IMR-90 (cell line): ENCODE results near the gene CCDC102A. TPM values are rescaled to one million over a fixed set of nuclear protein-coding genes. Genes with fewer than 3 reads are reported as not detected.

Source experiments
- ATAC-seq: fragments of 200-7000 bp; cut with Tn5 transposase; 2 replicates; pipeline ENCODE4 v1.9.1; 2020; ENCODE audit warnings: low read depth, mild to moderate bottlenecking, moderate library complexity
- BruUV-seq: library from RNA; stranded (reverse); fragments of 400-500 nt; replicated peaks from 2 replicates; lab custom pipeline; 2021; lab: Mats Ljungman, UMichigan
- CTCF ChIA-PET: fragments of 300-600 bp; formaldehyde crosslinking; extraction: SDS; loops from one replicate; lab custom pipeline; 2021; ENCODE audit warnings: antibody characterized with exemption; lab: Yijun Ruan, JAX
- POLR2A ChIA-PET: fragments of 300-600 bp; sonication (Branson Sonifier 250); formaldehyde crosslinking; loops from one replicate; lab custom pipeline; 2022; ENCODE audit warnings: antibody characterized with exemption; ENCODE audit not compliant: unreplicated experiment; lab: Charles Lee
- DNase-seq: peaks from one replicate; pipeline ENCODE4 v3.0.0; 2013
- H2AFZ ChIP-seq: replicated peaks from 2 replicates; pipeline ENCODE3; 2013; ENCODE audit warnings: low read length, mild to moderate bottlenecking; ENCODE audit not compliant: poor library complexity
- H2AK5ac ChIP-seq: 2 replicates; pipeline ENCODE4 v1.6.1; 2013; ENCODE audit warnings: low read depth, low read length, inconsistent platforms
- H2AK9ac ChIP-seq: replicated peaks from 2 replicates; pipeline ENCODE3; 2013; ENCODE audit warnings: mild to moderate bottlenecking, low read depth, low read length, moderate library complexity; ENCODE audit not compliant: poor library complexity
- H2BK120ac ChIP-seq: 2 replicates; pipeline ENCODE4 v1.6.1; 2013; ENCODE audit warnings: low read depth, low read length, inconsistent platforms
- H2BK15ac ChIP-seq: 3 replicates; pipeline ENCODE4 v1.6.1; 2013; ENCODE audit warnings: low read depth, low read length, inconsistent platforms
- H2BK20ac ChIP-seq: 2 replicates; pipeline ENCODE4 v1.6.1; 2013; ENCODE audit warnings: low read depth, mild to moderate bottlenecking, inconsistent platforms, low read length, moderate library complexity
- H2BK5ac ChIP-seq: 2 replicates; pipeline ENCODE4 v1.6.1; 2013; ENCODE audit warnings: mild to moderate bottlenecking, low read depth, low read length, inconsistent platforms; ENCODE audit not compliant: poor library complexity, severe bottlenecking
- H3K14ac ChIP-seq: replicated peaks from 2 replicates; pipeline ENCODE4 v1.6.1; 2013; ENCODE audit warnings: low read depth, low read length, inconsistent platforms
- H3K18ac ChIP-seq: 2 replicates; pipeline ENCODE4 v1.6.1; 2013; ENCODE audit warnings: low read depth, low read length, control low read depth
- H3K23ac ChIP-seq: 2 replicates; pipeline ENCODE4 v1.6.1; 2013; ENCODE audit warnings: low read depth, low read length, inconsistent platforms
- H3K27ac ChIP-seq: 2 replicates; pipeline ENCODE4 v1.5.1; 2013; ENCODE audit warnings: mild to moderate bottlenecking, control low read depth, low read length; ENCODE audit not compliant: insufficient read depth
- H3K27me3 ChIP-seq: 2 replicates; pipeline ENCODE4 v1.6.1; 2013; ENCODE audit warnings: low read length; ENCODE audit not compliant: control insufficient read depth, insufficient read depth
- H3K36me3 ChIP-seq: 2 replicates; pipeline ENCODE4 v1.6.1; 2013; ENCODE audit warnings: low read length, mixed read lengths; ENCODE audit not compliant: control insufficient read depth, insufficient read depth
- H3K4ac ChIP-seq: 2 replicates; pipeline ENCODE4 v1.6.1; 2013; ENCODE audit warnings: low read depth, low read length, inconsistent platforms
- H3K4me1 ChIP-seq: 2 replicates; pipeline ENCODE4 v1.6.1; 2013; ENCODE audit warnings: low read length, mixed read lengths; ENCODE audit not compliant: control insufficient read depth, insufficient read depth
- H3K4me2 ChIP-seq: 2 replicates; pipeline ENCODE4 v1.6.1; 2013; ENCODE audit warnings: low read depth, mild to moderate bottlenecking, control low read depth, low read length, moderate library complexity
- H3K4me3 ChIP-seq: 2 replicates; pipeline ENCODE4 v1.5.1; 2013; ENCODE audit warnings: low read depth, mild to moderate bottlenecking, control low read depth, low read length, moderate library complexity; ENCODE audit not compliant: insufficient read depth
- H3K56ac ChIP-seq: 2 replicates; pipeline ENCODE4 v1.6.1; 2013; ENCODE audit warnings: low read length, inconsistent platforms; ENCODE audit not compliant: insufficient read depth; ENCODE audit errors: extremely low read depth
- H3K79me1 ChIP-seq, 2 experiments: 2 replicates each; pipeline ENCODE4 v1.6.1; 2013; ENCODE audit warnings: low read length in 2 of 2, inconsistent platforms in 1 of 2, low read depth in 1 of 2
- H3K9ac ChIP-seq: 2 replicates; pipeline ENCODE4 v1.6.1; 2013; ENCODE audit warnings: low read depth, low read length, control low read depth
- H3K9me1 ChIP-seq: 2 replicates; pipeline ENCODE4 v1.6.1; 2013; ENCODE audit warnings: low read length, inconsistent platforms; ENCODE audit not compliant: insufficient read depth
- H3K9me3 ChIP-seq: 2 replicates; pipeline ENCODE4 v1.6.1; 2013; ENCODE audit warnings: low read length; ENCODE audit not compliant: control insufficient read depth, insufficient read depth
- H4K20me1 ChIP-seq: 2 replicates; pipeline ENCODE4 v1.6.1; 2013; ENCODE audit warnings: low read length, inconsistent platforms; ENCODE audit not compliant: insufficient read depth
- H4K5ac ChIP-seq: 2 replicates; pipeline ENCODE4 v1.6.1; 2013; ENCODE audit warnings: mild to moderate bottlenecking, low read depth, low read length, control low read depth
- H4K8ac ChIP-seq, 2 experiments: 2 replicates each; pipeline ENCODE4 v1.6.1; 2013; ENCODE audit warnings: low read depth in 2 of 2, low read length in 2 of 2, control low read depth in 1 of 2, inconsistent platforms in 1 of 2
- H4K91ac ChIP-seq: 2 replicates; pipeline ENCODE4 v1.6.1; 2013; ENCODE audit warnings: low read depth, low read length, inconsistent platforms; ENCODE audit not compliant: insufficient read depth
- CHD1 ChIP-seq: IDR thresholded peaks from 2 replicates; pipeline ENCODE4 v1.6.1; 2012; ENCODE audit warnings: low read depth, low read length, improper control_type of control experiment
- CTCF ChIP-seq: conservative IDR thresholded peaks from 2 replicates; pipeline ENCODE4 v1.5.1; 2012; ENCODE audit warnings: mild to moderate bottlenecking, low read depth, low read length, improper control_type of control experiment
- ELK1 ChIP-seq: fragments of 150-350 bp; IDR thresholded peaks from 2 replicates; pipeline ENCODE4 v1.6.1; 2016; ENCODE audit warnings: low read depth, mild to moderate bottlenecking, low read length, moderate library complexity, borderline replicate concordance
- MAFK ChIP-seq: IDR thresholded peaks from 2 replicates; pipeline ENCODE4 v1.6.1; 2012; ENCODE audit warnings: low read depth, low read length, improper control_type of control experiment
- MXI1 ChIP-seq: IDR thresholded peaks from 2 replicates; pipeline ENCODE4 v1.6.1; 2012; ENCODE audit warnings: low read depth, mild to moderate bottlenecking, low read length, moderate library complexity, borderline replicate concordance
- POLR2A ChIP-seq: IDR thresholded peaks from 2 replicates; pipeline ENCODE4 v1.6.1; 2012; ENCODE audit warnings: mild to moderate bottlenecking, low read depth, low read length
- RAD21 ChIP-seq: IDR thresholded peaks from 2 replicates; pipeline ENCODE4 v1.6.1; 2012; ENCODE audit warnings: low read length, improper control_type of control experiment
- RCOR1 ChIP-seq: IDR thresholded peaks from 2 replicates; pipeline ENCODE4 v1.6.1; 2012; ENCODE audit warnings: mild to moderate bottlenecking, low read length, improper control_type of control experiment; ENCODE audit not compliant: insufficient replicate concordance
- RFX5 ChIP-seq: IDR thresholded peaks from 2 replicates; pipeline ENCODE4 v1.8.0; 2012; ENCODE audit warnings: low read depth, mild to moderate bottlenecking, low read length, moderate library complexity
- SMC3 ChIP-seq: fragments of 150-350 bp; IDR thresholded peaks from 2 replicates; pipeline ENCODE4 v1.6.1; 2016; ENCODE audit warnings: low read depth, mild to moderate bottlenecking, antibody characterized with exemption, low read length, moderate library complexity
- USF2 ChIP-seq: fragments of 150-350 bp; IDR thresholded peaks from 2 replicates; pipeline ENCODE4 v1.6.1; 2017; ENCODE audit warnings: mild to moderate bottlenecking, antibody characterized with exemption, low read length, low read depth
- WGBS, 2 experiments: methylation state at CpG; one replicate each; pipeline versions ENCODE4 v1.1.5 to v1.1.7; 2013; ENCODE audit warnings: missing lambda C conversion rate in 2 of 2; ENCODE audit not compliant: insufficient read length in 1 of 2; ENCODE audit errors: extremely low coverage in 2 of 2; 5-methylcytosine and 5-hydroxymethylcytosine counted together
- dilution Hi-C: fragments of 300-500 bp; cut with HindIII; formaldehyde crosslinking; loops from one replicate; pipeline ENCODE4 v1.14.3; 2018; ENCODE audit warnings: low sequenced_read_pairs; ENCODE audit not compliant: unreplicated experiment
- in situ Hi-C: fragments of 300-500 bp; cut with MboI; formaldehyde crosslinking; loops from 3 replicates; pipeline ENCODE4 v1.14.3; 2019; ENCODE audit warnings: low sequenced_read_pairs, inconsistent platforms, mixed read lengths
- intact Hi-C: fragments of 100-400 bp; cut with micrococcal nuclease; formaldehyde crosslinking; loops from 2 replicates; pipeline ENCODE4 v1.10.0; 2022
- polyA plus RNA-seq, 3 experiments: library from polyadenylated mRNA; depleted of rRNA; stranded (reverse); fragments of >200 nt; gene quantifications; 2 replicates each; pipeline ENCODE4 v1.2.3, GENCODE V29; 2012; ENCODE audit warnings: low replicate concordance in 1 of 3
- total RNA-seq: library from RNA; depleted of rRNA; stranded (reverse); fragments of >200 nt; gene quantifications from 2 replicates; pipeline ENCODE4 v1.2.3, GENCODE V29; 2012

CCDC102A gene
- total and polyA plus RNA-seq, 2 of the 4 experiments (the other 2 are of a cell fraction) = 5.4 to 8.5 TPM

- Histone ChIP-seq H3K36me3 (no peaks in the 10 kb centered on the region), H2BK20ac (no peak overlapping the region), H4K91ac (no peak overlapping the region), H3K27me3 (peaks cover 20% of the 10 kb centered on the region), H3K4me1 (no peaks in the 10 kb centered on the region), H3K23ac (no peak overlapping the region), H3K18ac (no peak overlapping the region), H3K9me3 (no peaks in the 10 kb centered on the region), H3K56ac (no peak overlapping the region), H3K27ac (no peak overlapping the region), H2BK15ac (no peak overlapping the region), H2AK5ac (no peak overlapping the region), H3K4me2 (no peak overlapping the region), H4K5ac (no peak overlapping the region), H2BK5ac (no peak overlapping the region), H2AK9ac (no peak overlapping the region), H3K4me3 (no peak overlapping the region), H4K8ac (no peak overlapping the region), H3K79me1 (no peaks in the 10 kb centered on the region), H3K4ac (no peak overlapping the region), H3K9me1 (no peaks in the 10 kb centered on the region), H3K9ac (no peak overlapping the region), H3K14ac (no peak overlapping the region), H2AFZ (peak overlapping the region; percentile 32), H4K20me1 (no peaks in the 10 kb centered on the region), H2BK120ac (no peak overlapping the region)
- DNase-seq (no peak), ATAC-seq (no peak)
- intact Hi-C loops (loop anchor here (5.0 kb wide), 2 partner anchors 159 to 424 kb away; partner anchors contain the start of genes KATNB1, USB1 and ZNF319), dilution Hi-C loops (no loop called here), in situ Hi-C loops (no loop called here)
- 82% methylated on average over 3 of the region's 14 CpGs; no CpG with 5 or more reads in 1 of the 2 experiments for WGBS, 2 experiments
- ChIA-PET CTCF (no interaction called here), POLR2A (no interaction called here)
- no TSS peak for BruUV-seq
- TF ChIP-seq RCOR1 (no peak), SMC3 (no peak), MAFK (no peak), RFX5 (no peak), POLR2A (no peak), RAD21 (no peak), MXI1 (no peak), ELK1 (no peak), CHD1 (no peak), USF2 (no peak), CTCF (no peak)
These were observed 42.4 kb upstream of the CCDC102A start for GRCh38 chr16:57578521-57579360.
